ENCODE data around the gene TES.
"Not testable (repeated sequence)": the region's sequence is repeated elsewhere in the genome, so short reads cannot be mapped to it uniquely, and the experiment has no call there.

TES gene

DNA sequence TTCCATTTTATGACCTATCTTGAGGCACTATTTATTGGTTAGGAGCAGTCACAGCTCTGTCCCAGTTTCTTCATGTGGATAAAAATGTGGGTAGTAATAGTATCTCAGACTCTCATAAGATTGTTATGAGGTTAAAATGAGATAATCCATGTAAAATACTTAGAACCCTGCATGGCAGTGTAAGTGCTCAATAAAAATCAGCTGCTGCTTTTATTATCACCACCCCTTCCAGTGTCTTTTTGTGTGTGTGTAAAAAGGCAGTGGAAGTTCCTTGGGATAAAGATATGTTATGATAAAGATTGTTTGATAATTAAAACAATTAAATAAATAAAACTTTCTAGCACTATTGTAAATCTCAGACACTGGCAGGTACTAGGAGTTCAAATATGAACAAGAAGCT is 15.5 kb downstream of the TES start:
- no peak for DNase-seq

DNA sequence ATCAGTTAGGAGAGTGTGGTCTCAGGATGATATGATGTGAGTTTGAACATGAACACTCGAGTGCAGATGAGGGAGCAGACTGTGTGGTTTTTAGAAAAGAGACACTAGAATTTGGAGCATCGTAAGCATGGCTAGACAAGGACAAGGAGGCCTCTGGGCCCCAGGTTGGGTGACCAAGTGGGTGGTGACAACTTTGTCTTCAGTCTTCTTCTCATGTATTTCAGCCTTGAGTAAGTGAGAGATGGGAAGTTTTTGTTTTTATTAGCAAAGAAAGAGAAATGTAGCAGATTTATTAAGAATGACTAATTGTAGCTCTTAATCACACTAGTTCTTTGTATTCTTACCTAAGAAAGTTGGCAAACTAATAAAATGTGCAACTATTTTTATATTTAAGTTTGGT is 16.3 kb downstream of the TES start:
- DNase-seq, result no peak

DNA sequence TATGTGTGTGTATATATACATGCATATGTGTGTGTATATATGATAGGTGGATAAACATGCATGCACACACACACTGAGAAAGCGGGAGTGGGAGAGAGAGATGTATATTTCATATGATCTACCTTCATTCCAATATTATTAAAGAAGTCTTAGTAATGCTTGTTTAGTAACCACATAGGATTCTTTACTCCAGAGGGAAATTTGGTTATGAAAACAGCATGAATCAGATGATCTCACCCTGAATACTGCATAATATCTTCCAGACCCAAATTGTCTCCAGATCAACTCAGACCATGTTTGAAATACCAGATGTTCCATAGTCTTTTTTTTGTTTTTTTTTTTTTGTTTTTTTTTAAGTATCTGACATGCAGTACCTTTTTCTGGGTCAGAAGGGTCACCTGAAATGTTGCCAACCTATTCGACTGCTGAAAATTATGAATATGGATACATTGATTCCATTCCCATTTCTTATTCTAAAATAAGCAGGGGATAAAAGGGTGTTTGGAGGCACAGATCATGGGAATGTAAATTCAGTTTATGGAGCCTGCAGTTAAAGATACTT is 17.4 kb downstream of the TES start:
- DNase-seq, result no peak

DNA sequence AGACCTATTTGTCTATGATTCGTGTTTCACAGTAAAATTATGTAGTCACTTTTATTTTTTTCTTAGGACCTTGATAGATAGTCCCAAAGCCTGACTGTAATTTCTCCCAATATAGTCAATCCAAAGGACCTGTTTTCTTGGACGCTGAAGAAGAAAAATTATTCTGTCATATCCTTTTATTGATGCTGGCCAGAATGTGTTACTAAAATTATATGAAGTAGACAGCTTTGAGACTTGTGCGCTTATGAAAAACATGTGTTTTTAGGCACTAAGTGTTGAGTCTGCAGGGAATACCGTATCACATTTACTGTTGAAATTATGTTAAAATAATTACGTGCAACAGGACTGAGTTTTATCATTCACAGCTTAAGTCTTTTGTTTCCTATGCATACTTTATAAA is 17.9 kb downstream of the TES start:
- DNase-seq, result no peak

DNA sequence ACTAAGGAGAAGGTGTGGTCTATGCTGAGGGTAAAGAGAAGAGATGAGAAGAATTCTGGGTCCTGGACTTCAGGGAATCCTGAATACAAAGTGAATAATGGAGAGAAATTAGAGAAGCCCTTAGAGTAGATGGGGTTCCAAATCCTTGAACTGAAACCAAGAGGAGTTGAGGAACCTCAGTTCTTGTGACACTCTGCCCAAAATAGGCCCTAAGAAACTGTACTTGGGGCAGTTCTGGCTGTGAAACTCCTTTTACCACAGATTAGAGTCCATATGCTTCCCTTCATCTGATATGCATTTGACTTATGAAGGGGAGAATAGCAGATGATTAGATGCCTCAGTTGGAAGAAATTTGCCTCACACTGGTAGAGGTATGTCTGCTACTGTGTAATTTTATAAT is 19.0 kb downstream of the TES start:
- no peak for DNase-seq

DNA sequence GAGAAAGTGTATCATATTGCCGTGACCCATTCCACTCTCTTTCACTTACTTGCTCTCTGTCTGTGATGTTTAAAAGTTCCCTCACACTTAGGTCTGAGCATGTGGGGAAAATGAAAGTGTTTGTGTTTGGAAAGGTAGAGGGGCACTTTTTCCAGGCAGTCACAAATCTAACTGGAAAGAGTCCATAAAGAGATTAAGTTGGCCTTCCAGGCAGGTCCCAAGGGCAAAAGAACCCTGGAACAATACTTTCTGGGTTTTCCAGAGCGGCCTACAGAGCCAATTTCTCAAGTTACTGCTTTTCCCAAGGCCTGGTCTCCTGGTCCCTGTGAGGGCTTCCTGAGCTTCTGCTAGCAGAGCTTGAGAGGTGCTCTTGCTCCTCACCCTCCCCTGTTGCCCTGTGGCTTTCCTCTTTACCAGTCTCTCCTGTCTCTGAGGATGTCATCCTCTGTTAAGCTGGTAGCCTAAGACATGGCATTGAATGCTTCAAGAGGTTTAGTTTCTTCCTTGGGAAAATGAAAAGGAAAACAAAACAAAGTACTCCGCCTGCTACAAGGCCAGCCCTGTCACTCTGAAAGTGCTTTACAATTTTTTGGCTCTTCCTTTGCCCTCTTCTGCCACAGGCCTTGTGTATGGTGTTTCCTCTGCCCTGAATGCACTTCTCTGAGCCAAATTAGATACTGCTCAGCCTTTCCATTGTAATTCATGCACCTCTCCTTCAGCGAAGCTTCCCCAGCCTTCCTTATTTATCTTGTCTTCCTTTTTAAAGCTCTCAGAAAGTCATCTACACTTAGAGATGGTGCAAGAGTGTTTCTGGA is 20.1 kb downstream of the TES start:
- no peak for DNase-seq

DNA sequence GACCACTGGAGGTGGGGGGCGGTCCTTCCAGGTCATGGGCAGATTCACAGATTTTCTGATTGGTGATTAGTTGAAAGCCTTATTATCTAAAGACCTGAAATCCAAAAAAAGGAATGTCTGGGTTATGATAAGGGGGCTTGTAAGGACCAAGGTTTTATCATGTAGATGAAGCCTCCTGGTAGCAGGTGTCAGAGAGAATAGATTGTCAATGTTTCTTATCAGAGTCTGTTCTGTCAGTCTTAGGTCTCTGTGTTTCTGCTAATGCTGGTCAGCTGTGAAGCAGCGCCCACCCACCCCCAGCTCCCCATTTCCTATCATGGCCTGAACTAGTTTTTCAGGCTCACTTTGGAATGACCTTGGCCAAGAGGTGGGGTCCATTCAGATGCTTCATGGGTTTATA is 21.2 kb downstream of the TES start:
- DNase-seq, result no peak

DNA sequence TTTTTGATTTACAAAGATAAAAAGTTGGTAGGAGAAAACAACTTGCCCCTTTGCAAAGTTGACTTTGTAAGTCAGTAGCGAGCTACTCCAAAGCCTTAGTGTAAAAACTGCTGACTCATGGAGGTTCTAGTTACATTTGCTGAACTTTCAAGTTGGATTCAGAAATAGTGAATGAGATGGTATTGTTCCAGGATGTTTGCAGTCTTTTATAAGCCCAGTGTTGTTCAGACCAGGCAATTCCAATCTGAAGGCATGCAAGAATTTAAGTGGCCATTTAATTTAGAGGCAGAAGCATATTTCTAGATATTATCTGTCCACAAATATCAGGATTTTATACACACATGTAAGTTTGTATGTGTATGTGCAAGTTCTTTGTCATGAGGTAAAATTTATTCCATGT is 21.6 kb downstream of the TES start:
- no peak for DNase-seq

DNA sequence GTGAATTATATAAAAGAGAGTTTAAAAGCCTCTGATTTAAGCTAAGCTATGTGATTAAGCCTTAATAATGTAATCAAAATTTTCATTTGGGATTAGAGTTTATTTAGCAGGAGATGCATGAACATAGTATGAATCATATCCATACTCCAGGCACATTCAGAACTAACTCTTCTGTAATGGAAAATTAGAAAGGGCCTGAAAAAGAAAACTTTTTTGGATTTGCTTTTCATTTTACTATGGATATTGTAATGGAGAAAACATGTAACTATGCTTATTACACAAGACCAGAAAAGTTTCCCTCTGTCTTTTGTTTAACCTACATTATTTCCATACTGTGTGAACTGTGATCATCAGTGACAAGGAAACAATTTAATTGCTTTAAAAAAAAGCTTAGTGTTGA is 22.0 kb downstream of the TES start:
- no peak for DNase-seq

DNA sequence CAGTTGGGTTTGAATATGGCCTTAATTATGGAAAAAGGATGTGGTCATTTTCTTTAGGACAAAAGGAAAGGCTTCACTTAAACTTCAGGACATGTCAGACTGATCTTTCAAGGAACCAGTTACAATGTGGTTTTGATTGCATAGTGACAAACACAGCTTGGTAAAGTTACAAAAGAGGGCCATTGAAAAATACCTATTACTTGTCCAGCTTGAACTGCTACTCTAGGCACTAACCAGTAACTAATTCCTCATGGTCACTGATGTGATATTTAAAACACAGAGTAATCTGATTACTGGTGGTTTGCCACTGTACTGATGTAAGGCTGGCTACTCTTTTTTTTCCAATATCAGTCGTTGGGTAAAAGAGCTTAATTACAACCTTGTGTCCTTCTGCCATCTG is 22.6 kb downstream of the TES start:
- DNase-seq, result no peak

DNA sequence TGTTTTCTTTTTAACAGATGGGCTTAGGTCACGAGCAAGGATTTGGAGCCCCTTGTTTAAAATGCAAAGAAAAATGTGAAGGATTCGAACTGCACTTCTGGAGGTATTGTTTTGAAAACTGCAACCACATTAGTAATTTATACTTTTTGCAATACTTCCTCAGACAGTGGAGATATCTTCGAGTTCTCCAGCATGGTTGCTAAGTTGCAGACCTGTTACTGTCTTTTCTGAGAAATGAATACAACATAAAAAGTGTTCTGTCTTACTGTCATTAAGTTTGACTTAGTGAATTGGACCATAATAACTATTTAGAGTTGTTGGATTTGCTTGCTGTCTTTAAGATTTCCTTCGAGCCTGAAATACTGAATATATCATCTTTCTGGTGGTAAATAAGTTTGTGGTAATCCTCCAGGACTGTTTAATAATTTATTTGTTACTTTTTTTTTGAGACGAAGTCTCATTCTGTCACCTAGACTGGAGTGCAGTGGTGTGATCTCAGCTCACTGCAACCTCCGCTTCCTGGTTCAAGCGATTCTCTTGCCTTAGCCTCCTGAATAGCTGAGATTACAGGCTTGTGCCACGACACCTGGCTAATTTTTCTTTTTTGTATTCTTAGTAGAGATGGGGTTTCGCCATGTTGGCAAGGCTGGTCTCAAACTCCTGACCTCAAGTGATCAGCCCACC is 24.3 kb downstream of the TES start:
- no peak for DNase-seq

DNA sequence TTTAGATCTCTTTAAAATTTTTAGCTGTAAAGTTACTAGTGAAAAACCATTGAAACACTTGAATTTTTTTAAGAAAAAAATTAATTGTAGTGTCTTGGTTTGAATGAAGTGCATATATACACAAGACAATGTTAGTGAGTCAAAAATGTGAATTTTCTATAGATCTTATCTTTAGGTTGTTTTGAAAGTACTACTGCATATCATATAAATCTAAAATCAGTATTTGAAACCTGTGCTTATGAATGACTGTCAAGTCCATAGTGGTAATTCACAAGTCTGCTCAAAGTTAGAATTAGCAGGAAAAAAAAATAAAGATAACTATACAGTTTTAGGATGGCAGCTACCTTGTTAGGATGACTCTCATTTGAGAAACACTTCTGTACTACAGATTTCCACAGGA is 25.0 kb downstream of the TES start:
- no peak for DNase-seq

DNA sequence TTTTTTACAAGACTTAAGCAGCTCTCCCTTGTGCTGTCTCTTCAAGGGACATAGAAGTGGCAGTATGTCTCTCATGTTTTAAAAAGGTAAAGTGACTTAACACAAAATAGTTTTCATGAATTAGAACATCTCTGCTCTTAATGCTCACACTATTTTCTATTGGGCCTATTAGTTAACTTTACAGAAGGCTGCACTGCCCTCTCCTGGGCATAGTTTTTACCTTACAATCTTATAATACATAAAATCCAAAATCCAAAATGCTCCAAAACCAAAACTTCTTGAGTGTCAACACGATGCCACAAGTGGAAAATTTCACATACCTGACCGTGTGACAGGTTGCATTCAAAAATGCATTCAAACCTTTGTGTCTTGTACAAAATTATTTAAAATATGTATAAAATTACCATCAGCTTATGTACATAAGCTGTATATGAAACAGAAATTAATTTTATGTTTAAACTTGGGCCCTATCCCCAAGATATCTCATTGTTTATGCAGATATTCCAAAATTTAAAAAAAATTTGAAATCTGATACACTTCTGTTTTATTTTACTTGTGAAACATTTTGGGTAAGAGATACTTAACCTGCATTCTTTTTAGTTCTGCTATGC is 25.8 kb downstream of the TES start:
- DNase-seq, result no peak

DNA sequence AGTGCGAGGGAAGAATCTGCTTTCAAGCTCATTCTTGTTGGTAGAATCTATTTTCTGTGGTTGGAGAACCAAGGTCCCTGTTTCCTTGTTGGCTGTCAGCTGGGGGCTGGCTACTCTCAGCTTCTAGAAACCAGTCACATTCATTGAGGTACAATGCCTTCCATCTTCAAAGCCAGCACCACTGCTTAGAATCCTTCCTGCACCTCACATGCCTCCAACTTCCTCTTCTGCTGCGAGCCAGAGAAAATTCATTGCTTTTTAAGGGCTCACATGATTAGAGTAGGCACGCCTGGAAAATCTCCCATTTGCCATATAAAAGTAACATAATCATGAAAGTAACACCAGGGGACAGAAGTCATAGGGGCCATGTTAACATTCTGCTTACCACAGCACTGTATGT is 28.7 kb downstream of the TES start:
- no peak for DNase-seq

DNA sequence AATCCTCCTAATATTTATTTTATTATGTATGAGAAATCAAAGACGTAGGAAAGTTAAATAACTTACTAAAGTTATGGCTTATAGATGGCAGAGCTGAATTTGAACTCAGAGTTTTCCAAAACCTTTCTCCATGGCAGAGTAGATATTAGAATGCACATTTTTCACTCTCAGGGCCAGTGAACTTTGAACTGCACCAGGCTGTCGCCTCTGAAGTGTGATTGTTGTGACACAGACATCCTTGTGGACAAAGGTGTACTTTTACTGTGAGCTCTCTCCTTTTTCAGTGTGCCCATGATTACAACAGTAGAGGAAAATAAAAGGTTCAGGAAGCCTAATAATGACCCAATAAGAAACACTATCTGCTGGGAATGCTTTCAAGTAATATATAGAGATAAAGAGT is 29.1 kb downstream of the TES start:
- DNase-seq, result no peak

DNA sequence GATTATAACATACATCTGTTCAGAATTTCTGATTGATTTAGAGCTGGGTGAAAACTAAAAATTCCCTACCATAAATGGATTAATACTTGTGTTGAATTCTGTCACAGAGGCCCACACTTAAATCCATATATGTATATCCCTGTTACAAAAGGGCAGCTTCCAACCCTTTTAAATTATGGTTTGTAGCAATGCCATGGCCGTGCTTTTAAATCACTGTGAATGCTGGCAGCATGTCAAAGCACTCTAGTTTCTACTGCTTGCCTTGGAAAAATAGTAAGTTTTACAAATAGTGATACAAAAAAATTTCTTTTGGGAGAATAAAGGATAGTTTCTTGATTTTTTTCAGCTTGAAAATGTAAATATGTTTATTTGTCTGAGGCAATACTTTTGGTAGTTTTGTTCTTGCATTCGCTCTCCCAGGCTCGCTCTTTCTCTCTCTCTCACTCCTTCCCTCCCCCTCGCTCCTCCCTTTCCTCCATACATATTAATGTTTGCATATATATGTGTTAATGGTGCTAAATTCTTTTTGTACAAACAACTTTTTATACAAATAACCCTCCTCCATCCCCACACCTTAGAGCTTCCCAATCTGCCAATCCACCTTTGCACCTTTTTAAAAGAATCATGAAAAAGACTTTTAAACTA is 29.8 kb downstream of the TES start:
- no peak for DNase-seq

DNA sequence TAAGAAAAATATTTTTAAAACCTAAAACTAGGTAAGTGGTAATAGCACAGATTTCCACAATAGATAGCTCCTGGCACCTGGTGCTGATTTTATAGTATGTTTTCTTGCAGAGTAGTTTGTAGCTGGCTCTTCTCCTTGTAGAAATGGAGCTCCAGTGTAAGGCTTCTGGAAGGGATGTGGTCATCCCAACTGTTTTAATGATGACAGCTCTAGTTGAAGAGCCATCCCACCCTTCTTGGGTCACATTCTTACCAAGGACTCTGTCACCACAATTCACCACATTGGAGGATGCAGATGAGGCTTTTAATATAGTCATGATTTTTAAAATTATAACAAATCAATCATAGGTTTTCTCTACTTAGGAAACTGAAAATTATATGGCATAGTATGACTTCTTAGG is 31.0 kb downstream of the TES start:
- DNase-seq, result no peak

DNA sequence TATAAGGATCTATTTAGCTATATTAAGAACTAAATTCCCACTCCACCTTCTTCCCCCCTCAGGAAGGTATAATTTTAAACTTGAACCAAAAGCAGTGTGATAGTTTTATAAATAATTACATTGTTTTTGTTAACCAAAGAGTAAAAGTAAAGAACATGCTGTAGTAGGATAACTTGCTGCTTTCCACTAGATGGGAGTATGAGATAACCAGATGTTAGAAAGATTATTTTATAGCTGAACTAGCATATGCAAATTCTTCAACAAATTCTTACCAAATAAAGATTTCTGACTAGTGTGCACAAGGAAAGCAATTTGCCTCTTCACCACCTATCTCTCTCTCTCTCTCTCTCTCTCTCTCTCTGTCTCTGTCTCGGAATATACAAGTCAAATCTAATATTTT is 31.8 kb downstream of the TES start:
- no peak for DNase-seq

DNA sequence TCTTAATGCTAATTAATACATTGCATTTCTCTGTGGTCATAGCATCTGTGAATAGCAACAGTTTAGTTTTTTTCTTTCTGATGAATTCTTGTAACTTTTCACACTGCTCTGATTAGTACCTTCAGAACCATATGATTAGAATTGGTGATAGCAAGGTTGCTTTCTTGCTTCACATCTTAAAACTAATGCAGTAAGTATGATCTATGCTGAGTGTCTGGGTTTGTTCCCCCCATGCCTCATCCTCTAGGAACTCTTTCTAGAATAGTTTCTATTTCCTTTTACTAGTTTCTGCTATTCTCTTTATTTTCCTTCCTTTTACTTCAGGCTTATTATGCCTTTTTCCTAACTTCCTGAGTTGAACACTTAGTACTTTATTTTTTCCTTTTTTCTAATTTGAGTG is 32.4 kb downstream of the TES start:
- no peak for DNase-seq

DNA sequence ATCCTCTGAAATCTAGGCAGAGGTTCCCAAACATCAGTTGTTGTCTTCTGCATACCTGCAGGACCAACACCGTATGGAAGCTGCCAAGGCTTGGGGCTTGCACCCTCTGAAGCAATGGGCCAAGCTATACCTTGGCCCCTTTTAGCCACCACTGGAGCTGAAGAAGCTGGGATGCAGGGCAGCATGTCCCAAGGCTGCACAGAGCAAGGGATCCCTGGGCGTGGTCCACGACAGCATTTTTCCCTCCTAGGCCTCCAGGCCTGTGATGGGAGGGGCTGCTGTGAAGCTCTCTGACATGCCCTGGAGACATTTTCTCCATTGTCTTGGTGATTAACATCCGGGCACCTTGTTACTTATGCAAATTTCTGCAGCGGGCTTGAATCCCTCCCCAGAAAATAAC is 34.5 kb downstream of the TES start:
- not testable (repeated sequence) for DNase-seq

DNA sequence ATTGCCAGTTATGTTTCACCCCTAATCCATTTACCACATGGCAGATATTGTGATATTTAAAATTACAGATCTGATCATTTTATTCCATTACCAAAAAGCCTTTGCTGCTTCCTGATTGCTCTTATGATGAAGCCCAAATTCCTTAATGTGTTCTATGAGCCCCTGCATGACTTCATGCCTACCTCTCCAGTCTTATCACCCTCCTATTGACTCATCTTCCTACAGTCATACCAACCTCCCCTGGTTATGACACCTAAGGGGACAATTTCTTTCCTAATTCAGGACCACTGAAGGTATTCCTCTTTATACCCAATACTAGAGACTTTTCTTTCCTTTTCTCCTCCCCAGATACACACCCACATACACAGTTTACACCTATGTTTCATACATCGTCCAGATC is 36.0 kb downstream of the TES start:
- DNase-seq, result no peak

DNA sequence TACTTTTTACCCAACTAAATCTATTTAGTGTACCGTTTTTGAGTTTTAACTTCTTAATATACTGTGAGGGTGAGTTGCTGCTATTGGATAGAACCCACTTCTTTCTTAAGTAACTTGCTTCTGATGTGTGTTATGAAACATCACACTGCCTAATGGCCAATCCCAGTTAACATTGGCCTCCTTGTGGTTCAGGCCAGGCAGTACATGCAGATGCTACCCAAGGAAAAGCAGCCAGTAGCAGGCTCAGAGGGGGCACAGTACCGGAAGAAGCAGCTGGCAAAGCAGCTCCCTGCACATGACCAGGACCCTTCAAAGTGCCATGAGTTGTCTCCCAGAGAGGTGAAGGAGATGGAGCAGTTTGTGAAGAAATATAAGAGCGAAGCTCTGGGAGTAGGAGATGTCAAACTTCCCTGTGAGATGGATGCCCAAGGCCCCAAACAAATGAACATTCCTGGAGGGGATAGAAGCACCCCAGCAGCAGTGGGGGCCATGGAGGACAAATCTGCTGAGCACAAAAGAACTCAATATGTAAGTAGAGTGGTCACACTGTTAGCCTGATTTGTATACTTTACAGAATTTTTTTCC is 39.7 kb downstream of the TES start:
- no peak for DNase-seq

DNA sequence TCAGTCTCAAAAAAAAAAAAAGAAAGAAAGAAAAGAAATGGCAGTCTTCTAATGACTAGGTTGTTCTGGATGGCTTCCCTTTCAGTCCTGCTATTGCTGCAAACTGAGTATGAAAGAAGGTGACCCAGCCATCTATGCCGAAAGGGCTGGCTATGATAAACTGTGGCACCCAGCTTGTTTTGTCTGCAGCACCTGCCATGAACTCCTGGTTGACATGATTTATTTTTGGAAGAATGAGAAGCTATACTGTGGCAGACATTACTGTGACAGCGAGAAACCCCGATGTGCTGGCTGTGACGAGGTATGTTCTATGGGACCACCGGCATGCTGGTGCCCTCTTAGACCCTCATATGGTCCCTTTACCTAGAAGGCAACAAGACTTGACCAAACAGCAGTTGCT is 41.3 kb downstream of the TES start:
- DNase-seq, result no peak
